Activated CD4-positive, alpha-beta memory T cell treated with anti-CD3 and anti-CD28 coated beads, Interleukin-2, amount 10 ng/mL, durations not matched to agents 7 days and 5 days (primary cell): ENCODE results near the gene FCAMR. TPM values are rescaled to one million over a fixed set of nuclear protein-coding genes. Genes with fewer than 3 reads are reported as not detected.

ENCODE experiments used
- CTCF ChIA-PET: fragments of 350-600 bp; sonication (Branson Sonifier 250); formaldehyde crosslinking; loops from one replicate; lab custom pipeline; 2021; ENCODE audit warnings: antibody characterized with exemption, inconsistent platforms; lab: Charles Lee
- POLR2A ChIA-PET: fragments of 350-600 bp; sonication (Branson Sonifier 250); formaldehyde crosslinking; loops from one replicate; lab custom pipeline; 2021; ENCODE audit warnings: antibody characterized with exemption; lab: Charles Lee
- DNase-seq: peaks from one replicate; pipeline ENCODE4 v3.0.0-alpha.2; 2020
- H3K27ac Mint-ChIP-seq: one replicate; pipeline ENCODE4 v1.8.0; 2021; ENCODE audit warnings: mild to moderate bottlenecking, mixed read lengths
- H3K27me3 Mint-ChIP-seq: one replicate; pipeline ENCODE4 v1.8.0; 2021; ENCODE audit warnings: mixed read lengths
- H3K36me3 Mint-ChIP-seq: one replicate; pipeline ENCODE4 v1.8.0; 2021; ENCODE audit warnings: low read depth, mixed read lengths
- H3K4me1 Mint-ChIP-seq: one replicate; pipeline ENCODE4 v1.8.0; 2021; ENCODE audit warnings: mixed read lengths
- H3K4me3 Mint-ChIP-seq: one replicate; pipeline ENCODE4 v1.8.0; 2021; ENCODE audit warnings: mild to moderate bottlenecking, mixed read lengths
- H3K9me3 Mint-ChIP-seq: one replicate; pipeline ENCODE4 v1.8.0; 2021; ENCODE audit warnings: mixed read lengths
- total RNA-seq, 2 experiments: library from RNA; stranded (reverse); gene quantifications; one replicate each; pipeline ENCODE4 v1.2.3, GENCODE V29; 2021

FCAMR gene
- total RNA-seq, 2 experiments from 2014 or later = not detected

DNA sequence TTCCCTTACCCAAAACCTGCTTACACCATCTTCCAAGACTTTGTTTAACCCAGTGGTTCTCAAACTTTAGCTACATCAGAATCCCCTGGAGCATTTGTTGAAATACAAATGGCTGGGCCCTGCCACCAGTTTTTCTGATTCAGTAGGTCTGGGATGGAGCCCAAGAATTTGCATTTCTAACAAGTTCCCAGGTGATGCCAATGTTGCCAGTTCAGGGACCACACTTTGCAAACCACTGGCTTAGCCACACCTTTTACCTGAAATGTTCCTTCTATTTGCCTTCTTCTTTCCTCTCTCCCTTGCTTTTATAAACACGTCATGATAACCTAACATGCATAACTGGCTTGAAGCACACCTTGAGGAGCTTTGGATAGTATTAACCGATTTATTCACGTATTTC lies 16.1 kb upstream of the FCAMR start:
- no peak overlapping the region for H3K27ac Mint-ChIP-seq
- H3K27me3 Mint-ChIP-seq = peaks cover 48% of the 10 kb centered on the region
- no peak for DNase-seq
- H3K36me3 Mint-ChIP-seq = no peaks in the 10 kb centered on the region
- no peaks in the 10 kb centered on the region for H3K9me3 Mint-ChIP-seq
- POLR2A ChIA-PET = no interaction called here
- no peak overlapping the region for H3K4me3 Mint-ChIP-seq
- CTCF ChIA-PET = interaction anchor here (0.9 to 1.5 kb wide), 3 partner anchors 51 to 252 kb away, joined by 3 to 6 read pairs (median 4); no protein-coding TSS in a partner anchor
- H3K4me1 Mint-ChIP-seq = no peaks in the 10 kb centered on the region

DNA sequence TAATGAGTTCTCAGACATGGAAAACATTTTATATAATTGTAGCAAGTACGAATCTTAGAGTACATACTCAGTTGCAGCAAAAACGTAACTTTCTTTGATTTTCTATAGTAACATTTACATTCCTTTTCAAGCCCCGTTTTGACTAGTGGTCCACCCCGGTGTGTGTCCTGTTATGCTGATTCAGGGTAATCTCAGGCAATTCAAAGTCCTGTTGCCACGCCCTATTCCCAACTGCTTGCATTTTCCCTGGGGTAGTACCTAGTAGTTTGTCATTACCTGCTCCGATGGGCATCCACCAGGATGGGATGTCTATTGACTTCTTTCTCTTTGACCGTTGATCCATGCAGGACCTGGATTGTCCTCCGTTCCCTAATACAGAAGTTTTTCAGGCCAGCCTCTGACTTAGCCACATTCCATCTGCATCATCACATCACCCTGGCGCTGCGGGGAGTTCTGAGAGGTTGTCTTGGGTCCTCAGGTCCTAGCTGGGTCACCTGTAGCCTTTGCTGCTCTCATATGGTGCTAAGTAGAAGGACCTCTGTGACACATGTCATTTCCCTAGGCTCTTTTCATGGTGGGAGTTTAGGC lies 15.0 kb upstream of the FCAMR start:
- Mint-ChIP-seq H3K27me3 (peaks cover 42% of the 10 kb centered on the region), H3K4me1 (no peaks in the 10 kb centered on the region), H3K36me3 (no peaks in the 10 kb centered on the region), H3K4me3 (no peak overlapping the region), H3K27ac (no peak overlapping the region), H3K9me3 (no peaks in the 10 kb centered on the region)
- CTCF ChIA-PET = interaction anchor here (1.3 to 1.5 kb wide), 2 partner anchors 52 to 251 kb away, joined by 3 to 6 read pairs; no protein-coding TSS in a partner anchor
- no peak for DNase-seq
- POLR2A ChIA-PET = no interaction called here

DNA sequence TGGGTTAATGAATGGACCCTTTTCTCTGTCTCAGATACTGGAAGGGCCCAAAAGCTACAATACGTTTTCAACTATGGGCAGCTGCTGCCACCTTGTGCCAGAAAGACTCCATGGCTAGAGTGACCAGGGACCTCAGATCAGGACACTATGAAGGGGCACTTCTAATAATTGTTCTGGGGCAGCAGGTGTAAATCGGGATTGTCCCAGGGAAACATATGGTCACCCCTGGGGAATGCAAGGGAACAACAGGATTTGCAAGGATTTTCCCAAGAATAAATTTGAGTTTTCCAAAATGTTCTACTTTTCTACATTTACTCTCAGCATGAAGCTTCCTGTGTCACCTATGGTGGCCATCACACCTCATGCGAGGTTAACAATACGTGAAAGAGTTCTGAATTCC lies 12.0 kb upstream of the FCAMR start:
- no peak overlapping the region for H3K27ac Mint-ChIP-seq
- H3K27me3 Mint-ChIP-seq = peaks cover 47% of the 10 kb centered on the region
- H3K4me1 Mint-ChIP-seq = no peaks in the 10 kb centered on the region
- H3K4me3 Mint-ChIP-seq = no peak overlapping the region
- no peaks in the 10 kb centered on the region for H3K36me3 Mint-ChIP-seq
- DNase-seq = peak; percentile 70
- CTCF ChIA-PET = interaction anchor here (0.6 to 6.9 kb wide), 43 partner anchors 9 to 1279 kb away, joined by 3 to 88 read pairs (median 5); partner anchors contain the start of genes DYRK3, FCAMR, FCMR and PIGR
- no peaks in the 10 kb centered on the region for H3K9me3 Mint-ChIP-seq
- POLR2A ChIA-PET = interaction anchor here (0.9 to 1.4 kb wide), 3 partner anchors 15 to 172 kb away, joined by 3 to 4 read pairs (median 3); no protein-coding TSS in a partner anchor

DNA sequence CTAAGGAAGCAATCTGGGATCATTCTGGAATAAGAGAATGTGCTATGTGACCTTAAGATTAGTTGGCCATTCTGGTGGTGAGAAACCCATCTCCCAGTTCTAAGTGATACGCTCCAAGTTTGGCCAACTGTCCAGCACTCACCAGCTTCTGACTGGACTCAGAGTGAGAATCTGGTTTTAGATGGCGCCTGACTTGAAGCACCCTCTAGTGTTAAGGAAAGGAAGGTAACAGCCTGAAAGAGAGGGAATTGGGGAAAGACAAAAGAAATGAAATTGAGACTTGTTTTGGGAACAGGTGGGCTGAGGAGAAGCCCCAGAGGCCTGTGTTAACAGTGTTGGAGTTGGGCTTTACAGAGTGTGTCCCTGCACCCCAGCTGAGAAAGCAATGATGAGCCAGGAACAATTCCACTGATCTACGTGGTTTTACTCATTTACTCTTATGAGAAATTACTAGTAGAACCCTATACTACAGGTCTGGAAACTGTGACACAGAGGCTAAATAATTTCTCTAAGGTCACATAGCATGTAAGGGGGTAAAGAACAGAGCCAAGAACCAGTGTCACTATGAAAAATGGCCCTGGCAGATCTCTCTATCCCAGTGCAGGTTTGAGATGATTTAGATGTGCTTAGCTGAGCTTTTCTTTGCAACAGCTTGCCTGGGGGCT lies 9.3 kb upstream of the FCAMR start:
- Mint-ChIP-seq H3K27ac (no peak overlapping the region), H3K4me1 (no peaks in the 10 kb centered on the region), H3K27me3 (peaks cover 36% of the 10 kb centered on the region), H3K4me3 (no peak overlapping the region), H3K36me3 (no peaks in the 10 kb centered on the region), H3K9me3 (no peaks in the 10 kb centered on the region)
- POLR2A ChIA-PET = interaction anchor here (1.2 kb wide), 1 partner anchor 268 kb away, joined by 3 read pairs; no protein-coding TSS in a partner anchor
- CTCF ChIA-PET = interaction anchor here (1.0 to 6.9 kb wide), 6 partner anchors 10 to 520 kb away, joined by 3 to 88 read pairs (median 3); no protein-coding TSS in a partner anchor
- no peak for DNase-seq

DNA sequence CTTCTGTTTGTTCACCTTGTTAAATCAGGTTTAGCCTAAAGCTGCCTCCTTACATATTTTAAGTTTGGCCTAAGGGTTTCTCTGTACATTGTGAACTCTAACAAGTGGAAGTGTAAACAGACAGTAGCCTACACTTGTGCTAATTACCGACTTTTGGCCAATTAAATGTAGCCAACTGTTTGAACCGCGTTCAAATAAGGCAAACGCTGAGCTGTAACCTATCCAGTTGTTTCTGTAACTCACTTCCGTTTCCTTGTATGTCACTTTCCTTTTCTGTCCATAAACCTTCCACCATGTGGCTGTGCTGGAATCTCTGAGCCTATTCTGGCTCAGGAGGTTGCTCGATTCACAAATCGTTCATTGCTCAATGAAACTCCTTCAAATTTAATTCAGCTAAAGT lies 8.0 kb upstream of the FCAMR start:
- DNase-seq = no peak
- Mint-ChIP-seq H3K27ac (no peak overlapping the region), H3K27me3 (peaks cover 32% of the 10 kb centered on the region), H3K4me3 (no peak overlapping the region), H3K4me1 (no peaks in the 10 kb centered on the region), H3K36me3 (no peaks in the 10 kb centered on the region), H3K9me3 (no peaks in the 10 kb centered on the region)
- CTCF ChIA-PET = interaction anchor here (0.7 to 6.9 kb wide), 2 partner anchors 35 to 43 kb away, joined by 3 to 88 read pairs; no protein-coding TSS in a partner anchor
- POLR2A ChIA-PET = interaction anchor here (0.6 kb wide), 1 partner anchor 252 kb away, joined by 3 read pairs; no protein-coding TSS in a partner anchor

DNA sequence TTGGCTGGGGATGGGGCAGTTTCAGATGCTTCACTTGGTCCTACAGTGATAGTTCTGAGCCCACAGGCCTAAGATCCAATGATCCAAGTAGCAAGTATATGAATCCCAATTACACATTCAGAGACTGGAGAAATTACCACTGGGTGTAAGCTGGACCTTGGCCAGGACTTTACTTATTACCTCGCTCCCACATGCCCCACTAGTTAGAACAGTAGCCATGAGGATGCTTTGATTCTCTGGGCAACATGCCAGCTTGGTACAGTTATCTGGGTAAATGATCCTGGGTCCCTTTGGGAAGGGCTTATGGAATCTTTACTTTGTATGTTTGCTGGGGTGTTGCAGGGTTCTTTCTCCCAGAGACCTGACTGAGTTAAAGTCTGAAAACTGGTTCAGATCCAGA lies 5.0 kb upstream of the FCAMR start:
- Mint-ChIP-seq H3K36me3 (no peaks in the 10 kb centered on the region), H3K27me3 (peaks cover 46% of the 10 kb centered on the region), H3K27ac (no peak overlapping the region), H3K4me1 (no peaks in the 10 kb centered on the region), H3K9me3 (no peaks in the 10 kb centered on the region), H3K4me3 (no peak overlapping the region)
- POLR2A ChIA-PET = no interaction called here
- DNase-seq = no peak
- CTCF ChIA-PET = no interaction called here

DNA sequence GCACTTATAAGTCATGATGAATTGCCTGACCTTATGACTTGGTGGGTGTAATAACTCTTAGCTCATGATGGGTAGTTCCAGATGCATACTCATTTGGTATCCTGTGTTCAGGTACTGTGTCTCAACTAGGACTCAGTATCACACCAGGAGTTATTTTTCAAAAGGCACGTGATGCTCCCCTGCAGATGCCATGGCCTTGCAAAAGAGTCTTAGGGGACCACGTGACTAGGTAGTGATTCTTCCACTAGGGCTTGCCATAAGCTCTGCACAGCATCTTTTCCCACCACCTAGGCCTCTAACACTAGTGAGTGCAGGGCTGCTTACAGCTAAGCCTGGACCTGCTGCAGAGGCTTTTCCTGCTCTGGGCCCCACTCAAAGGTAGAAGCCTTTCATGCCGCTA lies 3.9 kb upstream of the FCAMR start:
- ChIA-PET POLR2A (interaction anchor here (1.0 kb wide), 1 partner anchor 49 kb away, joined by 3 read pairs; no protein-coding TSS in a partner anchor), CTCF (interaction anchor here (1.0 to 3.2 kb wide), 4 partner anchors 9 to 61 kb away, joined by 3 to 18 read pairs (median 4); no protein-coding TSS in a partner anchor)
- DNase-seq = no peak
- Mint-ChIP-seq H3K27ac (no peak overlapping the region), H3K27me3 (peaks cover 48% of the 10 kb centered on the region), H3K9me3 (no peaks in the 10 kb centered on the region), H3K4me1 (no peaks in the 10 kb centered on the region), H3K4me3 (no peak overlapping the region), H3K36me3 (no peaks in the 10 kb centered on the region)

DNA sequence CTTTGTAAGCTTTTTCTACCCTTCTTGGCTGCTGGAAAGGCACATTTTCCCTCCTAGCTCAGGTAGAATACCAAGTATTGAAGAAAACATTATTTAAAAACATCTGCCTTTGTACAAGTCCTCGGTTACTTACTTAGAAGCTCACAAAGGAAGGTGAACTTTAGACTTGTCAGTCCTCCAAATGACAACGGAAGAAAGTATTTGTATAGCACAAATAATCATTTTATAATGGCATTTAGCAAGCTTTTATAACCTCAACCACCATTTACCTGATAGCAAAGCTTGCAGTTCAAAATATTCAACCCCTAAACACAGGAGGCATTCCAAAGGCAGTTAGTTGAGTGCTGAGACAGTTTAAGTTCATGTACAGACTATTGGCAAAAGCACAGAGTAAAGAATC lies 2.5 kb upstream of the FCAMR start:
- Mint-ChIP-seq H3K36me3 (no peaks in the 10 kb centered on the region), H3K27ac (no peak overlapping the region), H3K4me1 (peaks cover 10% of the 10 kb centered on the region), H3K9me3 (no peaks in the 10 kb centered on the region), H3K27me3 (peaks cover 42% of the 10 kb centered on the region), H3K4me3 (no peak overlapping the region)
- DNase-seq = no peak
- POLR2A ChIA-PET = no interaction called here
- CTCF ChIA-PET = interaction anchor here (1.0 to 3.2 kb wide), 9 partner anchors 10 to 510 kb away, joined by 3 to 18 read pairs (median 4); no protein-coding TSS in a partner anchor

DNA sequence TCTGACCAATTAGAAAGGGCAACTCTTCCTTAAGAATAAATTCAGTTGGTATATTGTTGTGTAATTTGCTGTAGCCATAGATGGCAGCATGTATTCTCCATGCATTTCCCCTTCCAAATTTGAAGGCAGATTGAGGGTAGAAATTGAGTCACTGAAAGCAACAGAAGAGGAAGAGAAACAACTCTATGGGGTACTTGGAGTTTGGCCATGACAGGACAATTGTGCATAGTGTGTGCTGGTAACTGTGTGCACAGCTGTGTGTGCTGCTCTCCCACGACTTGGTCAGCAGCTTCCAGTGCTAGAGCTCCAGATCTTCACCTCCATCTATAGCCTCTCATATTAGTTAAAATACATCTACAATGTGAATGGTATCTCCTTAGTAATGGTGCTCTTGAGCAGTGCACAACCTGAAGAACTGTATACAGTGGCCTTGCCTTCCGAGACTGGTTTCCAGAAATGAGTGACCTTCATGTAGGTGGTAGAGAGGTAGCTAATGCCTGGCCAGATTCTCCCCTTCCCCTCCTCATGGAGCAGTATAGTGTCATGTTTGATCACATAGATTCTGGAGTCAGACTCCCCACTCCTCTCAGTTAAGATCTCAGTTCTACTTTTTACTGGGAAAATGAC lies 882 bp upstream of the FCAMR start:
- H3K36me3 Mint-ChIP-seq = no peaks in the 10 kb centered on the region
- no peak overlapping the region for H3K4me3 Mint-ChIP-seq
- DNase-seq = no peak
- ChIA-PET CTCF (interaction anchor here (0.9 to 1.7 kb wide), 7 partner anchors 10 to 308 kb away, joined by 3 to 5 read pairs (median 4); no protein-coding TSS in a partner anchor), POLR2A (no interaction called here)
- H3K27ac Mint-ChIP-seq = no peak overlapping the region
- no peaks in the 10 kb centered on the region for H3K9me3 Mint-ChIP-seq
- H3K4me1 Mint-ChIP-seq = peaks cover 23% of the 10 kb centered on the region
- peaks cover 33% of the 10 kb centered on the region for H3K27me3 Mint-ChIP-seq

DNA sequence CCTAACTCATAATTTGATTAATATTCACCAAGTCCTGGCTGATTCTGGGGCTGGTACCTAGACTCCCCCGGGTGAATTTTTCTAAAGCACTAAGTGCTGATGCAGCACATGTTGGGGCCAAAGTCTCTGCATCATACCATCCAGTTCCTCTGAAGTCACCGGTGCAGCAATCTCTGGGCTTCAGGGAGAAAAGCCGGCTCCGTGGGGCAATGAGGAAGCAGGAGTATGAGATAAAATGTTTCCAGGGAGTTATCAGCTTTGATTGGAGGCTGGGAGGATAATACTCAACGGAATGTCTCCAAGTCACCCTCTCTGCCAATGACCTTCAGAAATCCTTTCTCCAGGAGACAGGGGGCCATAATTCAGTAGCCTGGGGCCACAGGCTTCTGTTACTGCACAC lies 1.2 kb downstream of the FCAMR start:
- POLR2A ChIA-PET = interaction anchor here (1.2 kb wide), 1 partner anchor 11 kb away, joined by 3 read pairs; no protein-coding TSS in a partner anchor
- DNase-seq = no peak
- no peak overlapping the region for H3K4me3 Mint-ChIP-seq
- H3K9me3 Mint-ChIP-seq = no peaks in the 10 kb centered on the region
- CTCF ChIA-PET = interaction anchor here (1.0 kb wide), 1 partner anchor 11 kb away, joined by 3 read pairs; no protein-coding TSS in a partner anchor
- H3K27me3 Mint-ChIP-seq = peaks cover 33% of the 10 kb centered on the region
- H3K27ac Mint-ChIP-seq = no peak overlapping the region
- no peaks in the 10 kb centered on the region for H3K36me3 Mint-ChIP-seq
- peaks cover 27% of the 10 kb centered on the region for H3K4me1 Mint-ChIP-seq

DNA sequence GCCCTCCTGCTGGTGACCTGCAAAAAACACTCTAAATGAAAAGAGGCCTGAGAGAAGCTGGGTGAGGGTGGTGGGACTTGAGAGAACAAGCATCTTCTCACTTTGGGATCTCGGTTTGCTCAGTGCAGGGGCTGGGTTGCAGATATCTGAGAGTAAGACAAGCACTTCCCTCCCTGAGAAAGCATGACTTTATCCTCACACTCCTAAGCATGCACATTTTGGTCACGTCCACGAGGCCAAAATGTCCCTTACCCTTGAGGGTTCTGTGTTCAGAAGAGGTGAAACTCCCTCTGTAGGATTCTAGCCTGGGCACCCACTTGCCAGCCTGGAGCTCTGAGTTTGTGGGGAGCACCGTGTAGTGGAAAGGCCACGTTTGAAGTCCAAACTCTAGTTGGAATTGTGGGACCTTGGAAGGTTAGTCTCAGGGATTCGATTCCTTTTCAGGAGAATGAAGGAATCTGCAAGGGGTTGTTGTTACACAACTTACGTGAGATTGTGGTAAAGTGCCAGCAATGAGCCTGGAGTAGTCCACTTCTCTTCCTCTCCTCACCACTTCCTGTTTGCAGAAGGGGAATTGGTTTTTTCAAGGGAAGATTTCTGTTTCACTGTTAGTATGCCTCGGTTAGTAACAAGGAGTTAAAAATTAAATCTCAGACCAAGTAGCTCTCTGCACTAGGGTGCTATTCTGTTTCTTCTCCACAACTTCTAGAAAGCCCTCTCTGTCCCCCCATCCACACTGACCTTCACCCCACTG lies 3.0 kb downstream of the FCAMR start:
- Mint-ChIP-seq H3K27ac (peak overlapping the region; percentile 56), H3K4me1 (peaks cover 36% of the 10 kb centered on the region), H3K36me3 (no peaks in the 10 kb centered on the region), H3K4me3 (no peak overlapping the region), H3K9me3 (no peaks in the 10 kb centered on the region), H3K27me3 (peaks cover 25% of the 10 kb centered on the region)
- ChIA-PET CTCF (interaction anchor here (0.7 to 1.1 kb wide), 2 partner anchors 38 to 241 kb away, joined by 3 read pairs; no protein-coding TSS in a partner anchor), POLR2A (interaction anchor here (1.2 kb wide), 1 partner anchor 14 kb away, joined by 3 read pairs; no protein-coding TSS in a partner anchor)
- no peak for DNase-seq

DNA sequence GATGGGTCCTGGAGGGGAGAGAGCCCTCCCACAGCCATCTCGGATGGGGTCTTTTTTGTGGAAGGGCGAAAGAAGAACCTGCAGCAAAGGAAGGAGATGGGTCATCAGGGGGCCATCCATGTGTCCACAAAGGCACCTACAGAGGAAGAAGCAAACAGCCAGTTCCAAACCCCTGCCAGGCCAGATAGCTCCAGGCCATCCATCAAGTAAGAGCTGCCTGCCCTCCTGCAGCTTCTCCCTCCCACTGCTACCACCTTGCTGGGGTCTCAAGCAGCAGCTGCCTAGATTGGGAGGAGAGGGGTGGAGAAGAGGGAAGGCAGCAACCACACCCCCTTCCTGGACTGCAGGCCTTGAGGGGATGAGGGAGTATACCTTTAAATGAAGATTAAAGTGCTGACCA lies 4.5 kb downstream of the FCAMR start:
- H3K4me1 Mint-ChIP-seq = peaks cover 44% of the 10 kb centered on the region
- no peak overlapping the region for H3K4me3 Mint-ChIP-seq
- DNase-seq = no peak
- H3K9me3 Mint-ChIP-seq = no peaks in the 10 kb centered on the region
- H3K27ac Mint-ChIP-seq = no peak overlapping the region
- no peaks in the 10 kb centered on the region for H3K36me3 Mint-ChIP-seq
- H3K27me3 Mint-ChIP-seq = peaks cover 15% of the 10 kb centered on the region
- ChIA-PET CTCF (interaction anchor here (1.1 to 1.3 kb wide), 3 partner anchors 8 to 30 kb away, joined by 3 to 4 read pairs (median 3); no protein-coding TSS in a partner anchor), POLR2A (interaction anchor here (0.7 kb wide), 1 partner anchor 11 kb away, joined by 3 read pairs; no protein-coding TSS in a partner anchor)
